Lung (tissue), 12 donors: ENCODE results near the gene KLK15. TPM values are rescaled to one million over a fixed set of nuclear protein-coding genes. Genes with fewer than 3 reads are reported as not detected.

Experiments used
- ATAC-seq: fragments of 200-7000 bp; cut with Tn5 transposase; one replicate; pipeline ENCODE4 v1.9.1; 2020; ENCODE audit warnings: moderate number of reproducible peaks; ENCODE audit not compliant: insufficient read depth, low FRiP score
- DNase-seq, 3 donors: peaks; one replicate each; pipeline ENCODE4 v3.0.0-alpha.2; 2013 to 2017
- H3K27ac ChIP-seq, 2 donors: one replicate each; pipeline ENCODE4 v1.5.1; 2013; ENCODE audit warnings: mild to moderate bottlenecking in 2 of 2, moderate library complexity in 2 of 2, control low read depth in 1 of 2, inconsistent platforms in 1 of 2, low read depth in 1 of 2, low read length in 1 of 2
- H3K27me3 ChIP-seq, 3 donors: one replicate each; pipeline ENCODE4 v1.5.1; 2013; ENCODE audit warnings: low read length in 2 of 3; ENCODE audit not compliant: control insufficient read depth in 3 of 3, insufficient read depth in 3 of 3
- H3K36me3 ChIP-seq, 4 donors: one replicate each; pipeline ENCODE4 v1.5.1; 2013; ENCODE audit warnings: low read length in 4 of 4, mild to moderate bottlenecking in 1 of 4, moderate library complexity in 1 of 4; ENCODE audit not compliant: control insufficient read depth in 4 of 4, insufficient read depth in 4 of 4
- H3K4me1 ChIP-seq, 5 donors: one replicate each; pipeline ENCODE4 v1.5.1; 2013; ENCODE audit warnings: low read length in 5 of 5, mild to moderate bottlenecking in 2 of 5, moderate library complexity in 1 of 5; ENCODE audit not compliant: control insufficient read depth in 5 of 5, insufficient read depth in 5 of 5
- H3K4me3 ChIP-seq: one replicate; pipeline ENCODE4 v1.5.1; 2013; ENCODE audit warnings: mild to moderate bottlenecking, control low read depth, moderate library complexity
- H3K9ac ChIP-seq, 2 donors: one replicate each; pipeline ENCODE4 v1.5.1; 2013; ENCODE audit warnings: low read length in 2 of 2, control low read depth in 1 of 2; ENCODE audit not compliant: insufficient read depth in 1 of 2
- H3K9me3 ChIP-seq, 4 donors: one replicate each; pipeline ENCODE4 v1.5.1; 2013; ENCODE audit warnings: low read length in 3 of 4, mild to moderate bottlenecking in 1 of 4, moderate library complexity in 1 of 4; ENCODE audit not compliant: control insufficient read depth in 4 of 4, insufficient read depth in 3 of 4
- CTCF ChIP-seq: IDR thresholded peaks from 2 replicates; pipeline ENCODE4 v1.5.1; 2012; ENCODE audit warnings: mild to moderate bottlenecking; ENCODE audit errors: control extremely low read depth, extremely low read depth
- WGBS, 2 donors: extraction: QIAGEN DNeasy Blood & Tissue Kit; methylation state at CpG; one replicate each; pipeline ENCODE4 v1.1.7; 2013; 5-methylcytosine and 5-hydroxymethylcytosine counted together
- polyA plus RNA-seq, 2 donors: library from polyadenylated mRNA; stranded (reverse); fragments of 200-250 nt; gene quantifications; one replicate each; pipeline ENCODE4 v1.2.1, GENCODE V29; 2013
- total RNA-seq, 2 donors: library from RNA; depleted of rRNA in 1 of 2; stranded (reverse); fragments of >200 nt in 1 of 2; gene quantifications; one replicate each; pipeline ENCODE4 v1.2.1, GENCODE V29; 2014 to 2021
- donor health status: control.
- donor health status: control.
- donor health status: Bipolar disorder and iron deficiency.
- donor health status: healthy.
- donor health status: DM: yes; HTN: yes; CAD: no.

Gene KLK15
- total and polyA plus RNA-seq, 4 donors: not detected

- TF ChIP-seq CTCF: no peak
- DNase-seq (no peak), ATAC-seq (no peak)
- no peak overlapping the region for H3K4me3 ChIP-seq
- no peak overlapping the region for H3K27ac ChIP-seq
- no peaks in the 10 kb centered on the region for H3K4me1 ChIP-seq
- H3K27me3 ChIP-seq: peaks cover 3 to 66% (median 35%) of the 10 kb centered on the region in 3 donors
- H3K36me3 ChIP-seq: no peaks in the 10 kb centered on the region
- H3K9ac ChIP-seq: no peak overlapping the region
- 9 to 14% methylated on average over 15 of the region's 15 CpGs for WGBS, 2 donors
- H3K9me3 ChIP-seq: peaks cover 0 to 3% (median 0%) of the 10 kb centered on the region in 4 donors
These were observed 13.3 kb downstream of the KLK15 start for GRCh38 chr19:50820086-50820485.

GRCh38 chr19:50819636-50820035 is 13.7 kb downstream of the KLK15 start:
- no peak for TF ChIP-seq CTCF
- WGBS, 2 donors: 30 to 37% methylated on average over 8 of the region's 8 CpGs
- no peaks in the 10 kb centered on the region for H3K36me3 ChIP-seq
- no peaks in the 10 kb centered on the region for H3K4me1 ChIP-seq
- H3K9me3 ChIP-seq: peaks cover 0 to 3% (median 0%) of the 10 kb centered on the region in 4 donors
- no peak overlapping the region for H3K4me3 ChIP-seq
- DNase-seq (no peak), ATAC-seq (no peak)
- no peak overlapping the region for H3K9ac ChIP-seq
- H3K27me3 ChIP-seq: peaks cover 3 to 70% (median 35%) of the 10 kb centered on the region in 3 donors
- no peak overlapping the region for H3K27ac ChIP-seq

GRCh38 chr19:50818859-50819472 is 14.4 kb downstream of the KLK15 start:
- WGBS, 2 donors: 61 to 73% methylated on average over 12 of the region's 12 CpGs
- peaks cover 3 to 71% (median 35%) of the 10 kb centered on the region in 3 donors for H3K27me3 ChIP-seq
- H3K4me1 ChIP-seq: no peaks in the 10 kb centered on the region
- ATAC-seq (no peak), DNase-seq (no peak)
- H3K27ac ChIP-seq: no peak overlapping the region
- H3K36me3 ChIP-seq: no peaks in the 10 kb centered on the region
- peaks cover 0 to 3% (median 0%) of the 10 kb centered on the region in 4 donors for H3K9me3 ChIP-seq
- H3K4me3 ChIP-seq: no peak overlapping the region
- H3K9ac ChIP-seq: peak overlapping the region in 1 of 2 donors; percentile 32
- no peak for TF ChIP-seq CTCF
